Astrocyte (in vitro differentiated cells and primary cell): Measurements from ENCODE around the gene NME1. TPM values are rescaled to one million over a fixed set of nuclear protein-coding genes. Genes with fewer than 3 reads are reported as not detected.

Experiments used
- DNase-seq: peaks from one replicate; pipeline ENCODE4 v3.0.0-alpha.2; 2010; ENCODE audit warnings: low read depth
- FAIRE-seq: peaks from 2 replicates; lab custom pipeline; 2011; peaks lifted over from hg19 to GRCh38; lab: Jason Lieb, UNC
- H2AFZ ChIP-seq: 2 replicates; pipeline ENCODE4 v1.6.0; 2012; ENCODE audit warnings: low read depth, low read length, inconsistent platforms
- H3K27ac ChIP-seq: 2 replicates; pipeline ENCODE4 v1.5.1; 2011; ENCODE audit warnings: low read depth, low read length, inconsistent platforms
- H3K27me3 ChIP-seq: 2 replicates; pipeline ENCODE4 v1.6.0; 2011; ENCODE audit warnings: low read length, inconsistent platforms; ENCODE audit not compliant: insufficient read depth
- H3K36me3 ChIP-seq: 2 replicates; pipeline ENCODE4 v1.5.1; 2011; ENCODE audit warnings: low read length, inconsistent platforms; ENCODE audit not compliant: insufficient read depth
- H3K4me1 ChIP-seq: 2 replicates; pipeline ENCODE4 v1.5.1; 2011; ENCODE audit warnings: low read length, inconsistent platforms; ENCODE audit not compliant: insufficient read depth
- H3K4me2 ChIP-seq: 2 replicates; pipeline ENCODE4 v1.6.0; 2012; ENCODE audit warnings: low read length, inconsistent platforms
- H3K4me3 ChIP-seq: 2 replicates; pipeline ENCODE4 v1.5.1; 2011; ENCODE audit warnings: low read depth, mild to moderate bottlenecking, low read length, inconsistent platforms; ENCODE audit not compliant: insufficient read depth
- H3K79me2 ChIP-seq: 2 replicates; pipeline ENCODE4 v1.6.0; 2012; ENCODE audit warnings: mild to moderate bottlenecking, low read length, inconsistent platforms; ENCODE audit not compliant: insufficient read depth
- H3K9ac ChIP-seq: 2 replicates; pipeline ENCODE4 v1.6.0; 2012; ENCODE audit warnings: mild to moderate bottlenecking, low read length, inconsistent platforms
- H3K9me3 ChIP-seq: 2 replicates; pipeline ENCODE4 v1.5.1; 2012; ENCODE audit warnings: low read depth, mild to moderate bottlenecking, low read length, inconsistent platforms; ENCODE audit not compliant: insufficient read depth
- H4K20me1 ChIP-seq: 2 replicates; pipeline ENCODE4 v1.6.0; 2012; ENCODE audit warnings: low read length, inconsistent platforms; ENCODE audit not compliant: insufficient read depth
- H3K27ac Mint-ChIP-seq: one replicate; pipeline ENCODE4 v1.8.0; 2021; ENCODE audit warnings: mild to moderate bottlenecking, mixed read lengths; ENCODE audit not compliant: unreplicated experiment
- H3K27me3 Mint-ChIP-seq: one replicate; pipeline ENCODE4 v1.8.0; 2021; ENCODE audit warnings: low read depth, mixed read lengths; ENCODE audit not compliant: unreplicated experiment
- H3K36me3 Mint-ChIP-seq: one replicate; pipeline ENCODE4 v1.8.0; 2021; ENCODE audit warnings: low read depth, mixed read lengths; ENCODE audit not compliant: unreplicated experiment
- H3K4me1 Mint-ChIP-seq: one replicate; pipeline ENCODE4 v1.8.0; 2021; ENCODE audit warnings: low read depth, mixed read lengths; ENCODE audit not compliant: unreplicated experiment
- H3K4me3 Mint-ChIP-seq: one replicate; pipeline ENCODE4 v1.8.0; 2021; ENCODE audit warnings: mild to moderate bottlenecking, moderate library complexity, mixed read lengths; ENCODE audit not compliant: unreplicated experiment
- H3K9me3 Mint-ChIP-seq: one replicate; pipeline ENCODE4 v1.8.0; 2021; ENCODE audit warnings: mild to moderate bottlenecking, mixed read lengths; ENCODE audit not compliant: unreplicated experiment
- CTCF ChIP-seq: IDR thresholded peaks from 2 replicates; pipeline ENCODE4 v1.5.1; 2011; ENCODE audit warnings: low read depth, mild to moderate bottlenecking, inconsistent platforms, low read length, moderate library complexity; ENCODE audit not compliant: insufficient read depth
- EZH2 ChIP-seq: IDR thresholded peaks from 2 replicates; pipeline ENCODE4 v1.6.1; 2012; ENCODE audit warnings: mild to moderate bottlenecking, low read length, inconsistent platforms; ENCODE audit not compliant: insufficient read depth
- total RNA-seq: library from RNA; stranded (reverse); gene quantifications from 2 replicates; pipeline ENCODE4 v1.2.1, GENCODE V29; 2021

The NME1 gene
- total RNA-seq, 1 donor from 2014 or later: 236 TPM

GRCh38 chr17:51133365-51133764 lies 20.0 kb upstream of the NME1 start:
- Histone ChIP-seq H3K9ac (no peak overlapping the region), H3K27me3 (no peaks in the 10 kb centered on the region), H3K27ac (no peak overlapping the region), H3K4me3 (no peak overlapping the region), H3K36me3 (no peaks in the 10 kb centered on the region), H3K9me3 (no peaks in the 10 kb centered on the region), H4K20me1 (no peaks in the 10 kb centered on the region), H2AFZ (no peak overlapping the region), H3K4me1 (no peaks in the 10 kb centered on the region), H3K79me2 (no peaks in the 10 kb centered on the region), H3K4me2 (peak overlapping the region; percentile 0)
- no peak for DNase-seq
- Mint-ChIP-seq H3K36me3 (no peaks in the 10 kb centered on the region), H3K27ac (peak overlapping the region; percentile 66), H3K9me3 (no peaks in the 10 kb centered on the region), H3K4me3 (no peak overlapping the region), H3K27me3 (no peaks in the 10 kb centered on the region), H3K4me1 (peaks cover 8% of the 10 kb centered on the region)
- FAIRE-seq: no peak
- TF ChIP-seq EZH2 (no peak), CTCF (no peak)

- Mint-ChIP-seq H3K4me1 (peaks cover 8% of the 10 kb centered on the region), H3K4me3 (no peak overlapping the region), H3K27ac (no peak overlapping the region), H3K36me3 (no peaks in the 10 kb centered on the region), H3K9me3 (no peaks in the 10 kb centered on the region), H3K27me3 (no peaks in the 10 kb centered on the region)
- Histone ChIP-seq H3K4me1 (no peaks in the 10 kb centered on the region), H3K4me3 (no peak overlapping the region), H4K20me1 (no peaks in the 10 kb centered on the region), H3K27ac (no peak overlapping the region), H3K4me2 (no peak overlapping the region), H3K9me3 (no peaks in the 10 kb centered on the region), H3K9ac (no peak overlapping the region), H2AFZ (no peak overlapping the region), H3K79me2 (no peaks in the 10 kb centered on the region), H3K36me3 (no peaks in the 10 kb centered on the region), H3K27me3 (no peaks in the 10 kb centered on the region)
- no peak for TF ChIP-seq EZH2
- no peak for TF ChIP-seq CTCF
- no peak for FAIRE-seq
- DNase-seq: no peak
Measured at GRCh38 chr17:51135956-51136355, 17.4 kb upstream of the NME1 start.

- no peak for DNase-seq
- Histone ChIP-seq H3K27me3 (no peaks in the 10 kb centered on the region), H3K79me2 (no peaks in the 10 kb centered on the region), H3K36me3 (no peaks in the 10 kb centered on the region), H3K4me2 (no peak overlapping the region), H3K4me3 (no peak overlapping the region), H3K9ac (no peak overlapping the region), H2AFZ (no peak overlapping the region), H3K27ac (no peak overlapping the region), H4K20me1 (no peaks in the 10 kb centered on the region), H3K9me3 (no peaks in the 10 kb centered on the region), H3K4me1 (no peaks in the 10 kb centered on the region)
- Mint-ChIP-seq H3K27ac (no peak overlapping the region), H3K36me3 (no peaks in the 10 kb centered on the region), H3K27me3 (no peaks in the 10 kb centered on the region), H3K9me3 (no peaks in the 10 kb centered on the region), H3K4me3 (no peak overlapping the region), H3K4me1 (peaks cover 3% of the 10 kb centered on the region)
- TF ChIP-seq EZH2 (no peak), CTCF (no peak)
- FAIRE-seq: no peak
Measured at GRCh38 chr17:51142597-51142996, 10.8 kb upstream of the NME1 start.
